Tibial nerve (tissue), 4 donors: Measurements from ENCODE around the gene RASGRP2. TPM values are rescaled to one million over a fixed set of nuclear protein-coding genes. Genes with fewer than 3 reads are reported as not detected.
A peak's percentile ranks its signal among the peaks of the same experiment; 100 is the strongest.

ENCODE experiments used
- DNase-seq, 2 donors: peaks; one replicate each; pipeline ENCODE4 v3.0.0-alpha.2; 2019; ENCODE audit warnings: low spot score in 2 of 2
- H3K27ac ChIP-seq, 4 donors: fragments of 200-600 bp; sonication (generic) in 3 of 4; one replicate each; pipeline ENCODE4 v1.5.1; 2017 to 2019; ENCODE audit warnings: mild to moderate bottlenecking in 1 of 4
- H3K27me3 ChIP-seq, 2 donors: fragments of 200-600 bp; sonication (generic) in 1 of 2; one replicate each; pipeline versions ENCODE4 v1.5.1 to v1.6.0; 2017 to 2019
- H3K36me3 ChIP-seq, 3 donors: fragments of 200-600 bp; sonication (generic); one replicate each; pipeline ENCODE4 v1.5.1; 2018 to 2019
- H3K4me1 ChIP-seq, 4 donors: fragments of 200-600 bp; sonication (generic) in 3 of 4; one replicate each; pipeline ENCODE4 v1.5.1; 2017 to 2019
- H3K4me3 ChIP-seq, 4 donors: fragments of 200-600 bp; sonication (generic) in 3 of 4; one replicate each; pipeline ENCODE4 v1.5.1; 2017 to 2019; ENCODE audit warnings: mild to moderate bottlenecking in 1 of 4, moderate library complexity in 1 of 4
- H3K9me3 ChIP-seq, 4 donors: fragments of 200-600 bp; sonication (generic) in 3 of 4; one replicate each; pipeline ENCODE4 v1.5.1; 2017 to 2019
- EP300 ChIP-seq, 2 donors: sonication (generic); formaldehyde crosslinking; IDR thresholded peaks; one replicate each; pipeline ENCODE4 v1.6.1; 2017; ENCODE audit warnings: antibody characterized with exemption in 2 of 2, mild to moderate bottlenecking in 1 of 2
- POLR2A ChIP-seq, 2 donors: fragments of 450-650 bp; IDR thresholded peaks; one replicate each; pipeline ENCODE4 v1.6.1; 2017; ENCODE audit warnings: antibody characterized with exemption in 2 of 2, mild to moderate bottlenecking in 2 of 2, moderate library complexity in 2 of 2
- WGBS, 2 donors: methylation state at CpG; one replicate each; pipeline ENCODE4 v1.1.5; 2018; 5-methylcytosine and 5-hydroxymethylcytosine counted together
- total RNA-seq, 4 donors: library from RNA; depleted of rRNA; stranded (reverse); fragments of >200 nt; gene quantifications; one replicate each; pipeline ENCODE4 v1.1.0, GENCODE V29; 2016
- TF ChIP-seq, protein P1 (sequence below), 5 experiments: fragments of 200-600 bp in 3 of 5; fragments of 450-650 bp in 2 of 5; sonication (generic) in 3 of 5; IDR thresholded peaks; one replicate each; pipeline ENCODE4 v1.5.1; 2016 to 2019; ENCODE audit warnings: antibody characterized with exemption in 5 of 5, mild to moderate bottlenecking in 3 of 5, moderate library complexity in 2 of 5

Gene RASGRP2
- total RNA-seq, 4 donors from 2014 or later, result 35.4 to 87.0 (median 59.0) TPM

DNA sequence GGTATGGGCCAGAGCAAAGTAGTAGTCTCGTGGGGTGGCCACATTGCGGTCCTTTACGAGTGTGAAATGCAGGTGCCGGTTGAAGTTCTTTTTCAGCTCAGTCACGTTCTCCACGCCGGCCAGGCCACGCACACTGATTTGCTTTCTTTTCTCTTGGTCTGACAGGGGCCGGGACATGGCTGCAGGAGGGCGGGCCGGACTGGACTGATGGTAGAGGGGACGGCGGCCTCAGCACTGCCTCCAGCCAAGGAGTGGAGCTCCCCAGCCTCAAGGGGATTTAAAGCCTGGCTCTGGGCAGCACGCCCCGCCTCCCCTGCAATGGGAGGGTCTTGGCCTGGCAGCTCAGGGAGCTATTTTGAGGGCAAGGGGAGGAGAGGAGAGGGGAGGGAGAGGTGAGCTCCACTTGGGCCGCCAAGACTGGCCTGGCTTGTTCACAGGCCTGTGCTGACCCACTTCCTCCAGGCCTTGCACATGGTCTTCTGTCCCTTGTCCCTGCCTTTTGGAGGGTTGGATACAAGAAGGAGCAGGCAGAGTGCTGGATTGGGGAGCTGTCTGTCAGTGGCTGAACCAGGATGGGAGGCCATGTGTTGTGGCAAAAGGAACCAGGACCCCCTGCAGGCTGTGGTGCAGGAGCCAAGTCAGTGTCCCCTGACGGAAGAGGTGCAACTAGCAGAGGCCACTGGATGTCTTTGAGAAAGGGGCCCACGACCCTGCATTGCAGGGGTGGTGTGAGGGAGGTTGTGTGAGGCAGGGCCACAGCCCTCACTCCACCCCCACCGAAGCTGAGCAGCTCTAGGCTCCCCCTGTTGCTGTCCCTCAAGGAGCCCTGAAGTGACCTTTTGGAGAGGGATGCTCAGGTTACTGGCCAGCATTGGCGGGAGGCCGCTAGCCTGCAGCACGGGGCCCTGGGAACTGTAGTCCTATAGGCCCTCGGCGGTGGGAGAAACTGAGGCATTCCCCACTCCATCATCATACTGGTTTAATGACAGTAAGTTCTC is 16.1 kb upstream of the RASGRP2 start, which contains the start of gene PYGM:
Gene PYGM, minus strand, starts transcription at position 253 of the 998 bp plus-strand sequence. Its CDS starts 76 bp downstream, at position 177.
- DNase-seq, result peak in 1 of 2 donors; percentile 43
- H3K36me3 ChIP-seq, result peaks cover 5 to 31% (median 6%) of the 10 kb centered on the region in 3 donors
- 39 to 49% methylated on average over 21 of the region's 24 CpGs for WGBS, 2 donors
- peak within 1 kb of the TSS in 3 of 4 donors; percentile 28 to 72 (median 53) for H3K27ac ChIP-seq
- peaks cover 0 to 61% (median 34%) of the 10 kb centered on the region in 4 donors for H3K4me1 ChIP-seq
- no peaks in the 10 kb centered on the region for H3K27me3 ChIP-seq
- TF ChIP-seq EP300 (IDR thresholded peaks at IDR 0.05) (peak in 1 of 2 donors; percentile 8), POLR2A (IDR thresholded peaks at IDR 0.05) (no peak)
- TF ChIP-seq, protein P1, sequence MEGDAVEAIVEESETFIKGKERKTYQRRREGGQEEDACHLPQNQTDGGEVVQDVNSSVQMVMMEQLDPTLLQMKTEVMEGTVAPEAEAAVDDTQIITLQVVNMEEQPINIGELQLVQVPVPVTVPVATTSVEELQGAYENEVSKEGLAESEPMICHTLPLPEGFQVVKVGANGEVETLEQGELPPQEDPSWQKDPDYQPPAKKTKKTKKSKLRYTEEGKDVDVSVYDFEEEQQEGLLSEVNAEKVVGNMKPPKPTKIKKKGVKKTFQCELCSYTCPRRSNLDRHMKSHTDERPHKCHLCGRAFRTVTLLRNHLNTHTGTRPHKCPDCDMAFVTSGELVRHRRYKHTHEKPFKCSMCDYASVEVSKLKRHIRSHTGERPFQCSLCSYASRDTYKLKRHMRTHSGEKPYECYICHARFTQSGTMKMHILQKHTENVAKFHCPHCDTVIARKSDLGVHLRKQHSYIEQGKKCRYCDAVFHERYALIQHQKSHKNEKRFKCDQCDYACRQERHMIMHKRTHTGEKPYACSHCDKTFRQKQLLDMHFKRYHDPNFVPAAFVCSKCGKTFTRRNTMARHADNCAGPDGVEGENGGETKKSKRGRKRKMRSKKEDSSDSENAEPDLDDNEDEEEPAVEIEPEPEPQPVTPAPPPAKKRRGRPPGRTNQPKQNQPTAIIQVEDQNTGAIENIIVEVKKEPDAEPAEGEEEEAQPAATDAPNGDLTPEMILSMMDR (IDR thresholded peaks at IDR 0.05), result no peak
- H3K9me3 ChIP-seq, result no peaks in the 10 kb centered on the region
- H3K4me3 ChIP-seq, result peak within 1 kb of the TSS; percentile 7 to 33 (median 13)

DNA sequence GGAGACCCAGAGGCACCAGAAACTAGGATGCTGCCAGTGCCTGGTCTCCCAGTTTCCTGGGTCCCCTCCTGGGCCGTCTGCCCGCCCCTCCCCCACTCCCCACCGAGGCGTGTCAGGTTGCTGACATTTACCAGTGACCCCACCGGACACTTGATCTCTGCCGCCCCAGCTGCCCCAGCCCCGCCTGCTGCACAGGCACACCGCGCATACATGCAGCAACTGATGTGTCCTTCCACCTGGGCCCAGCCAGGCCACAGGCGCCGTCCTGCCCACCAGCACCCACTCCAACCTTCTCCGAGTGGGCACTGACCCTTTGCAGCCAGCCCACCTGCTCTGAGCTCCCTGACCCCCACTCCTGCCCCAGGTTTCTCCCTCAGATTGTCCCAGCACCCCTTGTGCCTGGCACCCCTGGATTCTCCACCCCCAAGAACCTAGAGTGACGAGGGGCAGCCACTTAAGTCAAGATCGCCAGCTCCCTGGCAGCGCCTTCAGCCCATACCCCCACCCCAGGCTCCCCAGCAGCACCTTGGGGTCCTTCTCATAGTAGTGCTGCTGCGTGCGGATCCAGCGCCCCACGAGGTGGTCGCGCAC is 15.3 kb upstream of the RASGRP2 start:
- Histone ChIP-seq H3K27me3 (no peaks in the 10 kb centered on the region), H3K9me3 (no peaks in the 10 kb centered on the region), H3K27ac (peak overlapping the region in 3 of 4 donors; percentile 28 to 72 (median 53)), H3K4me1 (peaks cover 0 to 53% (median 32%) of the 10 kb centered on the region in 4 donors), H3K36me3 (peaks cover 0 to 23% (median 1%) of the 10 kb centered on the region in 3 donors), H3K4me3 (peak overlapping the region; percentile 7 to 33 (median 13))
- 58 to 61% methylated on average over 21 of the region's 21 CpGs for WGBS, 2 donors
- TF ChIP-seq EP300 (IDR thresholded peaks at IDR 0.05), result no peak
- TF ChIP-seq, protein P1 (IDR thresholded peaks at IDR 0.05), result no peak
- no peak for TF ChIP-seq POLR2A (IDR thresholded peaks at IDR 0.05)
- no peak for DNase-seq

DNA sequence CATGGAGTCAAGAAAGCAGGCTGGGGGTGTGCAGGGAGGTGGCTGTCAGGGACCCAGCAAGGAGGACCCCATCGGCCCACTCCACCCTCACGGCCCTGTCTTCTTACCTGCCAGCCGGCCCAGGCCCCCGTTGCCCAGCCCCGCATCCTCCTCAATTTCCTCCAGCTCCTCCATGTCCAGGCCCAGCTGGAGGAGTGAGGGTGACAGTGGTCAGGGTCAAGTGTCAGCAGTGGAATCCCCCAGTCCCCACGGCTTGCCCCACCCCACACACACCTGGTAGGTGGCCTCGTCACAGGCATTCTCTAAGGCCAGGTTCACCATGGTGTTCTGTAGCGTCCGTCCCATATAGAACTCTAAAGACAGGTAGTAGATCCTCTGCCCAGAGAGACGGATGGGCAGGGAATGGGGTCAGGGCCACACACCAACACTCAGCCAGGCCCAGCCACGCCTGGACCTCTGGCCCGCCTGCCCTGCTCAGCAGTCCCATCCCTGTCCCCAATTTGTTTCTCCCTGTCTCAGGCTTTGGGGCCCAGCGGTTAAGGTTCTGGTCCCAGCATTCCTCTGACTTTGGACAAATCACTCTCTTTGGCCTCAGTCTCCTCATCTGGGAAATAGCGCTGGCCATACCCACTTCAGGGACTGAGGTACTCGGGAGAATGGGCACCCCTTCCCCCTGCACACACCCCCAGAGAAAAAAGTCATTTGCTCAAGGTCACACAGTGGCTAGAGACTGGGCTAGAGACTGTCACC is 14.6 kb upstream of the RASGRP2 start:
- TF ChIP-seq, protein P1 (IDR thresholded peaks at IDR 0.05), result no peak
- TF ChIP-seq POLR2A (IDR thresholded peaks at IDR 0.05) (no peak), EP300 (IDR thresholded peaks at IDR 0.05) (no peak)
- Histone ChIP-seq H3K4me3 (no peak overlapping the region), H3K4me1 (peaks cover 0 to 46% (median 27%) of the 10 kb centered on the region in 4 donors), H3K9me3 (no peaks in the 10 kb centered on the region), H3K27ac (peak overlapping the region in 1 of 4 donors; percentile 72), H3K27me3 (no peaks in the 10 kb centered on the region), H3K36me3 (peaks cover 0 to 16% (median 0%) of the 10 kb centered on the region in 3 donors)
- DNase-seq, result no peak
- 84 to 93% methylated on average over 12 to 15 of the region's 15 CpGs for WGBS, 2 donors

DNA sequence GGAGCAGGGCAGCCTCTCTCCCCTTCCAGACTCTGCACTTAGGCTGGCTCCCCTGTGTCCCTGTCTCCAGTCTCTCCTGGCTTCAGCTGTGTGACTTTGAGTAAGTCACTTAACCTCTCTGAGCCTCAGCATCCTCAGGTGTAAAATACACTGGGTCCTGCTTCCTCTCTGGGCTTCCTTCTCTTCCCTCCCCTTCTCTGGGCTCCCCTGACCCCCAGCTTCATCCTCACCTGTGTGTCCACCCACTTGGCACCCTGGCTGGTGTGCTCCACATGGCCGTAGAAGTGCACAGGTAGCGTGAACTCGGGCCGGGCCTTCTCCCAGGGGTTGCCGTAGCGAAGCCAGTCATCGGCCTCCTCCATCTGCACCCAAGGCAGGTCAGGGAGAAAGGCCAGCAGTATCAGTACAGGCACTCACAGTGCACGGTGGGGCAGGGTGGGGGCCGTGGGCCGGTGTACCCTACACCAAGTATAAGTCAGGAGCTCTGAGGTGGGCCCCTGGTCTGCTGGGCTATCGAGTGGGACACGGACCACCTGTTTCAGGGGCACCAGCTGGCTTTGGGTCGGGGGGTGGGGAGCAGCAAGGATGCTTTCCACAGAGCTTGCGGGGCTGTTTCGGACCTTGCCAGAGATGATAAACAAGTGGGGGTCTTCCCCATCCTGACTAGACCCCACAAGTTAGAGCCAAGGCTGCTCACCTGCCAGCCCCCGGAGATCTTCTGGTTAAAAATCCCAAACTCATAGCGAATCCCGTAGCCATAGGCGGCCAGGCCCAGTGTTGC is 13.8 kb upstream of the RASGRP2 start:
- DNase-seq, result no peak

More for the DNA sequence above, 13.8 kb upstream of the RASGRP2 start:
- peaks cover 0 to 38% (median 20%) of the 10 kb centered on the region in 4 donors for H3K4me1 ChIP-seq
- peaks cover 0 to 8% (median 0%) of the 10 kb centered on the region in 3 donors for H3K36me3 ChIP-seq
- 76 to 82% methylated on average over 15 to 18 of the region's 19 CpGs for WGBS, 2 donors
- no peak for TF ChIP-seq EP300 (IDR thresholded peaks at IDR 0.05)
- TF ChIP-seq POLR2A (IDR thresholded peaks at IDR 0.05), result no peak
- TF ChIP-seq, protein P1 (IDR thresholded peaks at IDR 0.05), result no peak
- H3K27ac ChIP-seq, result no peak overlapping the region
- no peaks in the 10 kb centered on the region for H3K9me3 ChIP-seq
- H3K27me3 ChIP-seq, result no peaks in the 10 kb centered on the region
- H3K4me3 ChIP-seq, result no peak overlapping the region
